GM12878 (cell line): ENCODE measurements around the gene POMP. TPM values are rescaled to one million over a fixed set of nuclear protein-coding genes. Genes with fewer than 3 reads are reported as not detected.

Experiments
- BRCA1 ChIP-seq: IDR thresholded peaks from 2 replicates; pipeline ENCODE4 v1.6.1; 2011; ENCODE audit warnings: low read depth, low read length, improper control_type of control experiment
- CBFB ChIP-seq: IDR thresholded peaks from 2 replicates; pipeline ENCODE4 v1.6.1; 2016; ENCODE audit warnings: antibody characterized with exemption, low read depth
- CBX3 ChIP-seq: fragments of 200-600 bp; sonication (generic); IDR thresholded peaks from 2 replicates; pipeline ENCODE4 v1.6.1; 2016; ENCODE audit warnings: low read depth, borderline replicate concordance
- CEBPZ ChIP-seq: fragments of 150-350 bp; IDR thresholded peaks from 2 replicates; pipeline ENCODE4 v1.6.1; 2016; ENCODE audit warnings: low read depth, low read length
- CHD2 ChIP-seq: IDR thresholded peaks from 2 replicates; pipeline ENCODE4 v1.6.1; 2011; ENCODE audit warnings: low read depth, low read length, improper control_type of control experiment, borderline replicate concordance
- FOS ChIP-seq: IDR thresholded peaks from 3 replicates; pipeline ENCODE4 v1.6.1; 2011; ENCODE audit warnings: borderline replicate concordance; ENCODE audit not compliant: insufficient read length; ENCODE audit errors: extremely low read depth
- IKZF2 ChIP-seq, 2 experiments: fragments of 450-650 bp; IDR thresholded peaks; 2 replicates each; pipeline ENCODE4 v1.6.1; 2017; ENCODE audit warnings: mild to moderate bottlenecking in 2 of 2, moderate library complexity in 2 of 2
- KDM1A ChIP-seq: fragments of 200-600 bp; sonication (generic); IDR thresholded peaks from 2 replicates; pipeline ENCODE4 v1.6.1; 2016; ENCODE audit warnings: borderline replicate concordance
- KLF5 ChIP-seq: fragments of 450-650 bp; IDR thresholded peaks from 2 replicates; pipeline ENCODE4 v1.6.1; 2014; ENCODE audit warnings: mild to moderate bottlenecking; ENCODE audit not compliant: partially characterized antibody
- MEF2B ChIP-seq: fragments of 450-650 bp; IDR thresholded peaks from 2 replicates; pipeline ENCODE4 v1.6.1; 2018; ENCODE audit warnings: mild to moderate bottlenecking, moderate library complexity; ENCODE audit not compliant: partially characterized antibody, poor library complexity, severe bottlenecking
- NFXL1 ChIP-seq: fragments of 450-650 bp; IDR thresholded peaks from 2 replicates; pipeline ENCODE4 v1.6.1; 2017; ENCODE audit warnings: antibody characterized with exemption, mild to moderate bottlenecking, borderline replicate concordance
- NKRF ChIP-seq: fragments of 450-650 bp; conservative IDR thresholded peaks from 2 replicates; pipeline ENCODE4 v1.6.1; 2017; ENCODE audit warnings: mild to moderate bottlenecking, moderate library complexity
- NR2C2 ChIP-seq: IDR thresholded peaks from 2 replicates; pipeline ENCODE4 v1.6.1; 2011; ENCODE audit warnings: borderline replicate concordance, low read depth; ENCODE audit not compliant: control insufficient read depth, insufficient read length
- NR2F1 ChIP-seq: fragments of 450-650 bp; conservative IDR thresholded peaks from 2 replicates; pipeline ENCODE4 v1.6.1; 2017; ENCODE audit warnings: mild to moderate bottlenecking
- POLR2A ChIP-seq: IDR thresholded peaks from 2 replicates; pipeline ENCODE4 v1.6.1; 2011; ENCODE audit warnings: low read depth, mild to moderate bottlenecking, low read length
- POLR2AphosphoS2 ChIP-seq: IDR thresholded peaks from 2 replicates; pipeline ENCODE4 v1.6.1; 2011; ENCODE audit warnings: low read depth, mild to moderate bottlenecking, low read length, improper control_type of control experiment, moderate library complexity
- RUNX3 ChIP-seq: IDR thresholded peaks from 2 replicates; pipeline ENCODE4 v1.6.1; 2012; ENCODE audit warnings: low read length, inconsistent platforms
- SMARCA5 ChIP-seq: fragments of 450-650 bp; IDR thresholded peaks from 2 replicates; pipeline ENCODE4 v1.6.1; 2017; ENCODE audit warnings: mild to moderate bottlenecking
- SUZ12 ChIP-seq: fragments of 200-600 bp; sonication (generic); IDR thresholded peaks from one replicate; pipeline ENCODE4 v1.6.1; 2018; ENCODE audit warnings: antibody characterized with exemption, mild to moderate bottlenecking; ENCODE audit not compliant: unreplicated experiment
- TAF1 ChIP-seq: IDR thresholded peaks from 2 replicates; pipeline ENCODE4 v1.6.1; 2011; ENCODE audit warnings: mild to moderate bottlenecking, low read depth, low read length, borderline replicate concordance
- YY1 ChIP-seq: IDR thresholded peaks from 2 replicates; pipeline ENCODE4 v1.6.1; 2011; ENCODE audit warnings: low read depth, mild to moderate bottlenecking, low read length
- polyA plus RNA-seq, 11 experiments: library from polyadenylated mRNA; depleted of rRNA in 4 of 11; unstranded in 6 of 11; stranded (reverse) in 5 of 11; fragments of >200 nt; fragmentation: Nextera tagmentation in 4 of 11; fragmentation: Illumina TruSeq in 1 of 11; extraction: Ambion mirVana in 4 of 11; extraction: Trizol in 1 of 11; gene quantifications; 1 replicate in 1 of 11; 2 replicates in 10 of 11; pipeline versions ENCODE4 v1.2.1 to v1.2.3, GENCODE V29; 2011 to 2016; ENCODE audit warnings: inconsistent platforms in 2 of 11, missing spikeins in 2 of 11, low read depth in 1 of 11
- total RNA-seq, 4 experiments: library from RNA; depleted of rRNA in 3 of 4; stranded (reverse); fragments of >200 nt in 3 of 4; fragmentation: Illumina TruSeq in 1 of 4; extraction: Trizol in 1 of 4; gene quantifications; 2 replicates each; pipeline versions ENCODE4 v1.2.1 to v1.2.3, GENCODE V29; 2013 to 2021
- TF ChIP-seq, protein P1 (sequence below): fragments of 450-650 bp; IDR thresholded peaks from 2 replicates; pipeline ENCODE4 v1.6.1; 2014; ENCODE audit warnings: mild to moderate bottlenecking
- TF ChIP-seq, protein P2 (sequence below): IDR thresholded peaks from 2 replicates; pipeline ENCODE4 v1.6.1; 2012; ENCODE audit warnings: low read length, inconsistent platforms

The POMP gene
- total and polyA plus RNA-seq, 10 of the 15 experiments (the other 5 are each of a cell fraction or from before 2014, with no cell fraction given), result 90.4 to 668 (median 144) TPM

DNA sequence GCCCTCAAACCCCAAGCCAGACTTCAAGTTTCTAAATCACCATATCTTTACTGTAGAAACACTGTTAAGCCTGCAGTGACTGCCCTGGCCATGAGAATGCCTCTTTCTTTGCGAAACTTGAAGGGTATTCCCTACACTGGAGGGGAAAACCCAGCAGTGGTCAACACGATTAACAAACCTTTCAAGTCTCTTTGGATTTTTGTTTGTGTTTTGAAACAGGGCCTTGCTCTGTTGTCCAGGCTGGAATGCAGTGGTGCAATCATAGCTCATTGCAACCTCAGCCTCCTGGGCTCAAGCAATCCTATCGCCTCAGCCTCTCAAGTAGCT is 17.4 kb upstream of the POMP start (continued):
- TF ChIP-seq CEBPZ (no peak), NFXL1 (no peak), NR2C2 (no peak), RUNX3 (peak; percentile 86), POLR2A (no peak), TAF1 (no peak), BRCA1 (no peak), YY1 (no peak), NKRF (no peak), SUZ12 (no peak), CHD2 (no peak), NR2F1 (peak; percentile 14; the same call in 1 of the 2 replicates), MEF2B (peak; percentile 52), IKZF2 (IDR thresholded peaks at IDR 0.05) (no peak; a peak in 2 of 4 replicates), SMARCA5 (no peak), CBX3 (no peak), POLR2AphosphoS2 (no peak), KDM1A (no peak), FOS (no peak), KLF5 (no peak), CBFB (peak; percentile 47; the same call in 1 of the 2 replicates)
- TF ChIP-seq, protein P1, sequence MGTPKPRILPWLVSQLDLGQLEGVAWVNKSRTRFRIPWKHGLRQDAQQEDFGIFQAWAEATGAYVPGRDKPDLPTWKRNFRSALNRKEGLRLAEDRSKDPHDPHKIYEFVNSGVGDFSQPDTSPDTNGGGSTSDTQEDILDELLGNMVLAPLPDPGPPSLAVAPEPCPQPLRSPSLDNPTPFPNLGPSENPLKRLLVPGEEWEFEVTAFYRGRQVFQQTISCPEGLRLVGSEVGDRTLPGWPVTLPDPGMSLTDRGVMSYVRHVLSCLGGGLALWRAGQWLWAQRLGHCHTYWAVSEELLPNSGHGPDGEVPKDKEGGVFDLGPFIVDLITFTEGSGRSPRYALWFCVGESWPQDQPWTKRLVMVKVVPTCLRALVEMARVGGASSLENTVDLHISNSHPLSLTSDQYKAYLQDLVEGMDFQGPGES, result no peak
- TF ChIP-seq, protein P2, sequence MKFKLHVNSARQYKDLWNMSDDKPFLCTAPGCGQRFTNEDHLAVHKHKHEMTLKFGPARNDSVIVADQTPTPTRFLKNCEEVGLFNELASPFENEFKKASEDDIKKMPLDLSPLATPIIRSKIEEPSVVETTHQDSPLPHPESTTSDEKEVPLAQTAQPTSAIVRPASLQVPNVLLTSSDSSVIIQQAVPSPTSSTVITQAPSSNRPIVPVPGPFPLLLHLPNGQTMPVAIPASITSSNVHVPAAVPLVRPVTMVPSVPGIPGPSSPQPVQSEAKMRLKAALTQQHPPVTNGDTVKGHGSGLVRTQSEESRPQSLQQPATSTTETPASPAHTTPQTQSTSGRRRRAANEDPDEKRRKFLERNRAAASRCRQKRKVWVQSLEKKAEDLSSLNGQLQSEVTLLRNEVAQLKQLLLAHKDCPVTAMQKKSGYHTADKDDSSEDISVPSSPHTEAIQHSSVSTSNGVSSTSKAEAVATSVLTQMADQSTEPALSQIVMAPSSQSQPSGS, result peak; percentile 56; the same call in 1 of the 2 replicates
